ENCODE data around the gene ACSF3. TPM values are rescaled to one million over a fixed set of nuclear protein-coding genes. Genes with fewer than 3 reads are reported as not detected.

Gene ACSF3
- total RNA-seq, 1 experiment from 2014 or later = 30.8 TPM

DNA sequence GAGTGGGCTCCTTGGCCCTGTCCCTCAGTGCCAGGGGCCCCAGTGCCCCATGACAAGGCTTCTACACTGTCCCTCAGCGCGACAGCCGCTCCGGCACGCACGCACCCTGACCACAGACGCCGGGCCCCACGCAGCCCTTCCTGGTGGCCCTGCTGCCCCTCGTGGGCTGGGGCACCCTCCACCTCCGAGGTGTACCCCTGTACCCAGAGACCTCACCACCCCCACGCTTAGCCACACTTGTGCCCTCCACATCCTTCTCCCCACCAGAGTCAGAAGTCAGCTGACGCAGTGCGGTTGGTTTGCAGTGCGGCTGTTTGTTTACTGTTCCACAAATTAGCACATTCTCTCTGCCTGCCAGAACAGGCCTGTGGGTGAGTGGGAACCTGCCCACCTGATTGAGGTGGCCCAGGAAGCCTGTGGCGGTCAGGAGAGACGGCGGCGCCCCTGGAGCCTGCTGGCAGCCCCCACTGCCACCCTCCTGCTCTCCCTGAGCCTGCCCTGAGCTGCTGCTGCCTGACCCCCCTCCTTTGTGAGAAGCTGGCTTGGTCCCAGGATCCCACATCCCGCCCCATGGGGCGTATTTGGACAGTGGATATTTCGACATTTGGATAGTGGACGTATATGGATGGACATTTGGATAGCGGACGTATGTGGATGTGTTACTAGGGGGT is 39.9 kb downstream of the ACSF3 start:
- no peak for TF ChIP-seq TCF7L2 (IDR thresholded peaks at IDR 0.05; ENCODE audit: low read depth, low read length)
- TF ChIP-seq, protein P1, sequence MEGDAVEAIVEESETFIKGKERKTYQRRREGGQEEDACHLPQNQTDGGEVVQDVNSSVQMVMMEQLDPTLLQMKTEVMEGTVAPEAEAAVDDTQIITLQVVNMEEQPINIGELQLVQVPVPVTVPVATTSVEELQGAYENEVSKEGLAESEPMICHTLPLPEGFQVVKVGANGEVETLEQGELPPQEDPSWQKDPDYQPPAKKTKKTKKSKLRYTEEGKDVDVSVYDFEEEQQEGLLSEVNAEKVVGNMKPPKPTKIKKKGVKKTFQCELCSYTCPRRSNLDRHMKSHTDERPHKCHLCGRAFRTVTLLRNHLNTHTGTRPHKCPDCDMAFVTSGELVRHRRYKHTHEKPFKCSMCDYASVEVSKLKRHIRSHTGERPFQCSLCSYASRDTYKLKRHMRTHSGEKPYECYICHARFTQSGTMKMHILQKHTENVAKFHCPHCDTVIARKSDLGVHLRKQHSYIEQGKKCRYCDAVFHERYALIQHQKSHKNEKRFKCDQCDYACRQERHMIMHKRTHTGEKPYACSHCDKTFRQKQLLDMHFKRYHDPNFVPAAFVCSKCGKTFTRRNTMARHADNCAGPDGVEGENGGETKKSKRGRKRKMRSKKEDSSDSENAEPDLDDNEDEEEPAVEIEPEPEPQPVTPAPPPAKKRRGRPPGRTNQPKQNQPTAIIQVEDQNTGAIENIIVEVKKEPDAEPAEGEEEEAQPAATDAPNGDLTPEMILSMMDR (IDR thresholded peaks at IDR 0.05) = no peak
- no peak for TF ChIP-seq POLR2AphosphoS5 (IDR thresholded peaks at IDR 0.05; ENCODE audit: low read depth, low read length)
- TF ChIP-seq, protein P2, sequence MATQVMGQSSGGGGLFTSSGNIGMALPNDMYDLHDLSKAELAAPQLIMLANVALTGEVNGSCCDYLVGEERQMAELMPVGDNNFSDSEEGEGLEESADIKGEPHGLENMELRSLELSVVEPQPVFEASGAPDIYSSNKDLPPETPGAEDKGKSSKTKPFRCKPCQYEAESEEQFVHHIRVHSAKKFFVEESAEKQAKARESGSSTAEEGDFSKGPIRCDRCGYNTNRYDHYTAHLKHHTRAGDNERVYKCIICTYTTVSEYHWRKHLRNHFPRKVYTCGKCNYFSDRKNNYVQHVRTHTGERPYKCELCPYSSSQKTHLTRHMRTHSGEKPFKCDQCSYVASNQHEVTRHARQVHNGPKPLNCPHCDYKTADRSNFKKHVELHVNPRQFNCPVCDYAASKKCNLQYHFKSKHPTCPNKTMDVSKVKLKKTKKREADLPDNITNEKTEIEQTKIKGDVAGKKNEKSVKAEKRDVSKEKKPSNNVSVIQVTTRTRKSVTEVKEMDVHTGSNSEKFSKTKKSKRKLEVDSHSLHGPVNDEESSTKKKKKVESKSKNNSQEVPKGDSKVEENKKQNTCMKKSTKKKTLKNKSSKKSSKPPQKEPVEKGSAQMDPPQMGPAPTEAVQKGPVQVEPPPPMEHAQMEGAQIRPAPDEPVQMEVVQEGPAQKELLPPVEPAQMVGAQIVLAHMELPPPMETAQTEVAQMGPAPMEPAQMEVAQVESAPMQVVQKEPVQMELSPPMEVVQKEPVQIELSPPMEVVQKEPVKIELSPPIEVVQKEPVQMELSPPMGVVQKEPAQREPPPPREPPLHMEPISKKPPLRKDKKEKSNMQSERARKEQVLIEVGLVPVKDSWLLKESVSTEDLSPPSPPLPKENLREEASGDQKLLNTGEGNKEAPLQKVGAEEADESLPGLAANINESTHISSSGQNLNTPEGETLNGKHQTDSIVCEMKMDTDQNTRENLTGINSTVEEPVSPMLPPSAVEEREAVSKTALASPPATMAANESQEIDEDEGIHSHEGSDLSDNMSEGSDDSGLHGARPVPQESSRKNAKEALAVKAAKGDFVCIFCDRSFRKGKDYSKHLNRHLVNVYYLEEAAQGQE (IDR thresholded peaks at IDR 0.05; ENCODE audit: insufficient read depth in 1 of 2, low read depth in 2 of 2, low read length in 1 of 2) = no peak
- no peak for TF ChIP-seq SIN3A (IDR thresholded peaks at IDR 0.05; ENCODE audit: borderline replicate concordance, insufficient read depth, low read depth, low read length)
- ATAC-seq (no peak), DNase-seq (ENCODE audit: low read depth, low spot score) (no peak)
- intact Hi-C loops (cut with micrococcal nuclease; ENCODE audit: unreplicated experiment) = no loop called here
- Histone ChIP-seq H3K4me3 (ENCODE audit: low read depth in 2 of 2, low read length in 2 of 2) (no peak overlapping the region), H3K9me3 (ENCODE audit: control insufficient read depth, insufficient read depth, low read depth, low read length) (peaks cover 10% of the 10 kb centered on the region; the same call in 1 of the 2 replicates), H3K36me3 (ENCODE audit: control insufficient read depth, insufficient read depth, low read length) (no peaks in the 10 kb centered on the region), H3K27ac (ENCODE audit: low read length) (no peak overlapping the region), H3K4me1 (ENCODE audit: control insufficient read depth, insufficient read depth, low read length) (no peaks in the 10 kb centered on the region), H3K27me3 (ENCODE audit: control insufficient read depth, insufficient read depth, low read length) (no peaks in the 10 kb centered on the region)
- ChIA-PET CTCF (no interaction called here), POLR2A (no interaction called here)
- no TSS peak for BruUV-seq (replicated peaks)
- in situ Hi-C loops (cut with HindIII; ENCODE audit: low pct_unique_long_range_greater_than_20kb, low sequenced_read_pairs) = no loop called here

DNA sequence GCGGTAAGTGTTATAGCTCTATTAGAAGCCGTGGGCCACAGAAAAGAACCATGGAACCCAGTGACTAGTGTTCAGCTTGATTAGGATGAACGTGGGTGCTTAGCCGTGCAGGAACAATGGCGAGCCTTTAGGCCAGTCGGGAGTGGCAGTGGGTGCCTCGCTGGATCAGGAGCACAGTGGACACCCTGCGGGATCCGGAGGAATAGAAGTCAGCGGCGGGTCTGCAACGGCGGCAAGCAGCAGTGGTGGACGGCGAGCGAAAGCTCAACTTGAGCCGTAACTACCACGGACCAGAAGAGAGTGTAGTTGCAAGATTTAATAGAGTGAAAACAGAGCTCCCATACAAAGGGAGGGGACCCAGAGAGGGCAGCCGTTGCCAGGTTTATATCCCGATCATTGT is 40.6 kb downstream of the ACSF3 start:
- DNase-seq (ENCODE audit: low read depth, low spot score) (no peak), ATAC-seq (no peak)
- no peaks in the 10 kb centered on the region for H3K27me3 ChIP-seq (ENCODE audit: control insufficient read depth, insufficient read depth, low read length)
- no peaks in the 10 kb centered on the region for H3K4me1 ChIP-seq (ENCODE audit: control insufficient read depth, insufficient read depth, low read length)
- H3K4me3 ChIP-seq (ENCODE audit: low read depth in 2 of 2, low read length in 2 of 2) = no peak overlapping the region
- ChIA-PET CTCF (no interaction called here), POLR2A (no interaction called here)
- in situ Hi-C loops (cut with HindIII; ENCODE audit: low pct_unique_long_range_greater_than_20kb, low sequenced_read_pairs) (no loop called here), intact Hi-C loops (cut with micrococcal nuclease; ENCODE audit: unreplicated experiment) (no loop called here)
- no peak overlapping the region for H3K27ac ChIP-seq (ENCODE audit: low read length)
- TF ChIP-seq, protein P1 (IDR thresholded peaks at IDR 0.05) = no peak
- TF ChIP-seq SIN3A (IDR thresholded peaks at IDR 0.05; ENCODE audit: borderline replicate concordance, insufficient read depth, low read depth, low read length) = no peak
- no peak for TF ChIP-seq TCF7L2 (IDR thresholded peaks at IDR 0.05; ENCODE audit: low read depth, low read length)
- TF ChIP-seq POLR2AphosphoS5 (IDR thresholded peaks at IDR 0.05; ENCODE audit: low read depth, low read length) = no peak
- TF ChIP-seq, protein P2 (IDR thresholded peaks at IDR 0.05; ENCODE audit: insufficient read depth in 1 of 2, low read depth in 2 of 2, low read length in 1 of 2) = no peak
- no TSS peak for BruUV-seq (replicated peaks)
- H3K9me3 ChIP-seq (ENCODE audit: control insufficient read depth, insufficient read depth, low read depth, low read length) = peaks cover 6% of the 10 kb centered on the region; the same call in 1 of the 2 replicates
- H3K36me3 ChIP-seq (ENCODE audit: control insufficient read depth, insufficient read depth, low read length) = no peaks in the 10 kb centered on the region

Measured in Panc1 (cell line).